IPS-18a (cell line): ENCODE measurements around the gene CLMP.
A peak's percentile ranks its signal among the peaks of the same experiment; 100 is the strongest.
"Not testable (repeated sequence)": the region's sequence is repeated elsewhere in the genome, so short reads cannot be mapped to it uniquely, and the experiment has no call there.

Source experiments
- H3K27ac ChIP-seq: one replicate; pipeline ENCODE4 v1.5.1; 2013; ENCODE audit warnings: low read length
- H3K27me3 ChIP-seq: one replicate; pipeline ENCODE4 v1.6.1; 2013; ENCODE audit warnings: mild to moderate bottlenecking, low read length; ENCODE audit not compliant: control insufficient read depth, insufficient read depth
- H3K36me3 ChIP-seq: one replicate; pipeline ENCODE4 v1.6.1; 2013; ENCODE audit warnings: low read depth, low read length; ENCODE audit not compliant: control insufficient read depth
- H3K4me1 ChIP-seq: one replicate; pipeline ENCODE4 v1.6.1; 2013; ENCODE audit warnings: low read depth, low read length; ENCODE audit not compliant: control insufficient read depth
- H3K4me3 ChIP-seq: one replicate; pipeline ENCODE4 v1.5.1; 2013; ENCODE audit warnings: low read length
- H3K9ac ChIP-seq: one replicate; pipeline ENCODE4 v1.6.1; 2013; ENCODE audit warnings: mild to moderate bottlenecking, low read length, moderate library complexity
- H3K9me3 ChIP-seq: one replicate; pipeline ENCODE4 v1.6.1; 2013; ENCODE audit warnings: low read depth, low read length; ENCODE audit not compliant: control insufficient read depth

The CLMP gene

DNA sequence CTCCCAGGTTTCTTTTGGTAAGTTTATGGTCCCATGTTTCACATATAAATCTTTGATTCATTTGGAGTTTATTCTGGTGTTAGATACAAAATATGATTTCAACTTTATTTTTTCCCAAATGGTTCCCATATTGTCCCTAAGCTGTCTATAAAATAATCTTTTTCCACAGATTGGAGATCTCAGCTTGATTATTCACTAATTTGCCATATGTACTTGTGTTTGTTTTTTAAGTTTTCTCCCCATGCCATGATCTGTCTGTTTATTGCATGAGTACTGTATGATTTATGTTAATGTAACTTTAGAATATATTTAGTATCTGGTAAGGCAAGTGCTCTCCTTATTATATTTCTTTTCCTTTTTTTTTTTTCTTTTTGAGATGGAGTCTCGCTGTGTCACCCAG, 19.9 kb upstream of the CLMP start:
- Histone ChIP-seq H3K27me3 (no peaks in the 10 kb centered on the region), H3K4me3 (no peak overlapping the region), H3K27ac (no peak overlapping the region), H3K9ac (no peak overlapping the region), H3K9me3 (no peaks in the 10 kb centered on the region), H3K36me3 (no peaks in the 10 kb centered on the region), H3K4me1 (peaks cover 26% of the 10 kb centered on the region)

DNA sequence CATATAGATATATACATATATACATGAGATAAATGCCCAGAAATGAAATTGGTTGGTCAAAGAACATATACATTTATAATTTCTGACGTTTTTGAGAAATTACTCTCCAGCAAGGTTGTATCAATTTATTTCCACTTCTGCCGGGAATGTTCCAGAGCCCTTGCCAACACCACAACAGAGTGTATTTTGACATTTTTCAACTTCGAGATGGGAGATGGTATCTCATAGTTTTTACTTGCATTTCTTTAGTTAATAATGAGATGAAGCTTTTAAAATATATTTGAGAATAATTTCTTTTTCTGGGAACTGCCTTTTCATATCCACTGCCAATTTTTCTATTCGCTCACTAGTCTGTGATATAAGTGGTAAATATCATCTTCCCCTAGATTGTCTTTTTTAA, 19.3 kb upstream of the CLMP start:
- peaks cover 26% of the 10 kb centered on the region for H3K4me1 ChIP-seq
- H3K9ac ChIP-seq = no peak overlapping the region
- H3K4me3 ChIP-seq = no peak overlapping the region
- H3K27ac ChIP-seq = no peak overlapping the region
- H3K36me3 ChIP-seq = no peaks in the 10 kb centered on the region
- H3K27me3 ChIP-seq = no peaks in the 10 kb centered on the region
- no peaks in the 10 kb centered on the region for H3K9me3 ChIP-seq

DNA sequence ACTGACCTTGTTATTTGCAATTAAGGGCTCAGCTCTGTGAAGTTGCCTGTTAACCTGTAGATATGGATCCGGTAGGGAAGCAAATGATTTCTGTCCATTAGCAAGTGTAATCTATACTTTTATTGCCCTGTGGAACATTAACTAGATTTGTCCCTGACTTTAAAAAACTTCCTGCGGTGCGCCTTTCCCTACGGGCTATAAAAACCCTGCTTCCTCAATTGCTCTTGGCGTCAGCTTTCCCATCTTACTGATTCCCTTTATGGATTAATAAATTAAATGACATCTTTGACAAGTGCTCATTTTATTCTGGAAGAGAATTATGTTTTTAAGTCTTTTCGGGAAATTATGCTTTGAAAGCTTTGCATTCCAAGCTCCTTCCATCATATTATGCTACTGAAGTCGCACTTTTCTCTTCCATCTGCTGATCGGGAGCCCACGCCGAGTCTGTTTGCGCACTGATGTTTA, 18.3 kb upstream of the CLMP start:
- peaks cover 22% of the 10 kb centered on the region for H3K4me1 ChIP-seq
- H3K27ac ChIP-seq = no peak overlapping the region

DNA sequence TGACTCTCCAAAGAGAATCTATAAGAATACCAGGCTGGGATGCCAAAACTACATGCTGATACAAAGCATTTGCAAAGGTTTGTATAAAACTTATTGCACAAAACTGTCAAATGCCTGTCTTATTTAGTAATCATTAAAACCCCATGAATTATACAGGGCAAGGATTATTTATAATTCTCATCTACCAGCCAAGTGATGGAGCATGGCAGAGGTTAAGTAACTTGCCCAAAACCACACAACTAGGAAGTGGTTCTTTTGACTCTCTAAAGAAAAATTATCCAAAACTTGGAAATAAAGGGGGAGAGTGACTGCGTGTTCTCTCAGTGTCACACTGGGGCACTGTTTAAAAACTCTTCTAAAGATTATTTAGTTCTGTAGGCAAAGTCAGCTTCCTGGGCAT, 17.4 kb upstream of the CLMP start:
- no peaks in the 10 kb centered on the region for H3K27me3 ChIP-seq
- H3K9ac ChIP-seq = no peak overlapping the region
- no peak overlapping the region for H3K27ac ChIP-seq
- H3K36me3 ChIP-seq = no peaks in the 10 kb centered on the region
- no peak overlapping the region for H3K4me3 ChIP-seq
- H3K9me3 ChIP-seq = no peaks in the 10 kb centered on the region
- H3K4me1 ChIP-seq = peaks cover 16% of the 10 kb centered on the region

More for the DNA sequence above, 18.3 kb upstream of the CLMP start:
- no peak overlapping the region for H3K9ac ChIP-seq
- no peaks in the 10 kb centered on the region for H3K27me3 ChIP-seq
- no peaks in the 10 kb centered on the region for H3K9me3 ChIP-seq
- H3K4me3 ChIP-seq = no peak overlapping the region
- no peaks in the 10 kb centered on the region for H3K36me3 ChIP-seq

DNA sequence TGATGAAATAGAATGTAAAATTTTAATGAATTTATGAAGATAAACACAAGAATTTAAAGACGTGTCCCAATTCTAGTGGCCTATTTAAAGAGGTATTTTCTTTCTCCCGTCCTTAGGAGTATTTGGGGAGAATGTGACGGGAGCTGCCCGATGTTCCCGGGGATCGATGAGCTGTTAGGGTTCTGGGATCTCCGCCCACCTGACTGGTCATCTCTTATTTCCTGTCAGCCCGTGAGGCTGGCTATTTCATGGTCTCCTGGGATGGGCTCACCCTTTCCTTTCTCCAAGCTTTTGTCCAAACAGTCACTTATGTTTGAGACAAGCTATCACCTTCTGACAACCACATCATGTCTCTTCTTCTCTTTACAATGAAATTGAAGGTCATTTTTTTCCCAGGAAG, 16.9 kb upstream of the CLMP start:
- peaks cover 20% of the 10 kb centered on the region for H3K4me1 ChIP-seq
- no peaks in the 10 kb centered on the region for H3K9me3 ChIP-seq
- H3K4me3 ChIP-seq = no peak overlapping the region
- H3K27ac ChIP-seq = no peak overlapping the region
- H3K27me3 ChIP-seq = no peaks in the 10 kb centered on the region
- H3K9ac ChIP-seq = no peak overlapping the region
- no peaks in the 10 kb centered on the region for H3K36me3 ChIP-seq

DNA sequence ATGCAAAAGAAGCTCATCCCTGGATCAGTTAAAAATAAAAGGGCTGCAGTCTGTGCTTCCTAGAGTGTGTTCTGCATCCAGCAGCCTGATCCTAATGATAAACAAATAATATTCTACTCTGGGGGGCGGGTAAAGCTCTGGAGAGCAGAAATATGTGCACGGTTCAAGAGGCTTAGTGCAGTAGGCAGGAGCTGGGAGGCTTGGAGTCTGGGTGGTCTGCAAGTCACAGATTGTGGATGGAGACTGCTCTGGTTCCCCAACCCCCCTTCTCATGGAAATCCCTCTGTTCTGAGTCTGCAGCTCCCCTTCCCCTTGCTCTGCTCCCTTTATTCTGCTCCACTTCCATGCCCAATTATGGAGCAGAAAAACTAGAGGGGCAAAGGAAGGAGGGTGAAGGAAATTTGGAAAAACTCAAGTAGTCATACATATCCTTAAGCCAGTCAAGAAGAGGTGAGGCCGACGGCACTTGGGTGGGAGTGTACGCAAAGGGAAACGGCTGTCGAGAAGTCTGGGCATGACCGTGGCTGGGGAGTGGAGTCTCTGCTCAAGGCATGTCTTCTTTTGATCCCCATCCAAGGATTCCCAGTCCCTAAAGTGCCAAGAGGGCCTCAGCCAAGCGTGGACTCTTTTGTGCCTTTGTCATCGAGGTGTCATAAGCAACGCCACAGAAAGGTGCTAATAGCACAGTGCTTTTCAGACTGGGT, 16.3 kb upstream of the CLMP start:
- Histone ChIP-seq H3K36me3 (no peaks in the 10 kb centered on the region), H3K27me3 (no peaks in the 10 kb centered on the region), H3K9ac (no peak overlapping the region), H3K4me3 (no peak overlapping the region), H3K9me3 (no peaks in the 10 kb centered on the region), H3K27ac (no peak overlapping the region), H3K4me1 (peaks cover 21% of the 10 kb centered on the region)

DNA sequence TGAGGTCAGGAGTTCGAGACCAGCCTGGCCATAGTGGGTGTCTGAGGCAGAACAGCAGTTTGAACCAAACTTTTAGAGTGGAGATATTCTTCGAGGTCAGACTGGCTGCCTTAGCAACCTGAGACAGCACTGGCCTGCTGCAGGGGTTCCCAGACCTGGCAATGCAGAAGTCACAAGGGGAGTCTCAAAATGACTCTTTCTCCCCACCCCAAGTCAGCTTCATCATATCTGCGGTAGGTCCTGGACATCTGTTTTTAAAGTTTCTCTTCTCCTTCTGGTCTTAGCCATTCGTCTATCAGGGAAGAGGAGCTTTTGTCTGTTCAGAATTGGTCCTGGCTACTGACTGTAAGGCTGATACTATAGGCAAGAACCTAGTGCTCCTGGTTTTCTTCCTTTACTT, 14.5 kb upstream of the CLMP start:
- Histone ChIP-seq H3K36me3 (no peaks in the 10 kb centered on the region), H3K4me3 (no peak overlapping the region), H3K9me3 (no peaks in the 10 kb centered on the region), H3K27ac (no peak overlapping the region), H3K4me1 (peaks cover 20% of the 10 kb centered on the region), H3K27me3 (no peaks in the 10 kb centered on the region), H3K9ac (no peak overlapping the region)

DNA sequence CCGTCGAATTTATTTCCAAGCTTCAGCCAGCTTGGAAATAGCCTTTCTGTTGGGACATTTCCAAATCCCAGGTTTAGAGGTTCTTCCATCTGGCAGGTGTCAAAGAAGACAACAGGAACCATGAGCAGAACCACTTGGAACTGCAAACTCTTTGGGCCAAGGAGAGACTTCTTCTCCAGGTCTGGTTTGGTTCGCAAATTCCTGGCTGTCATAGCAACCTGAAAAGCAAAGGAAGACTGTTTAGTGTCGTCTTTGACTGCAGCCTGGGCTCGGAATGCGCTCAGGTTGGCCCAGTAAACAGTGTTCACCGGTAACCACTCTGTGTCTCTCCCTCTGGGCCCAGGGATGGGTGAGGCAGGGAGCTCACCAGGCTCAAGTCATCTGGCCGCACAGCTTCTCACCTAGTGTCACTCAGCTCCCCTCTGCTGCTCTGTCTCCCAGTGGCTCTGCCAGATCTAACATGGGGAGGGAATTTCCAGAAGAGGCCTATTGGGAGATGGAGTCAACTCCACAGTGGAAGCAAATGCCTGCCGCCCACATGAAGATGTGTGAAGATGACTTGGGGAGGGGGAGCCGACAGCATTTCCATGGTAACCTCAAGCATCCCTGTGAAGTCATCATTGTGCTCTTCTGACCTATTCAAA, 11.9 kb upstream of the CLMP start:
- no peaks in the 10 kb centered on the region for H3K9me3 ChIP-seq
- peaks cover 28% of the 10 kb centered on the region for H3K4me1 ChIP-seq
- no peaks in the 10 kb centered on the region for H3K36me3 ChIP-seq
- no peak overlapping the region for H3K4me3 ChIP-seq
- H3K27ac ChIP-seq = peak overlapping the region; percentile 26
- no peaks in the 10 kb centered on the region for H3K27me3 ChIP-seq
- H3K9ac ChIP-seq = peak overlapping the region; percentile 3

DNA sequence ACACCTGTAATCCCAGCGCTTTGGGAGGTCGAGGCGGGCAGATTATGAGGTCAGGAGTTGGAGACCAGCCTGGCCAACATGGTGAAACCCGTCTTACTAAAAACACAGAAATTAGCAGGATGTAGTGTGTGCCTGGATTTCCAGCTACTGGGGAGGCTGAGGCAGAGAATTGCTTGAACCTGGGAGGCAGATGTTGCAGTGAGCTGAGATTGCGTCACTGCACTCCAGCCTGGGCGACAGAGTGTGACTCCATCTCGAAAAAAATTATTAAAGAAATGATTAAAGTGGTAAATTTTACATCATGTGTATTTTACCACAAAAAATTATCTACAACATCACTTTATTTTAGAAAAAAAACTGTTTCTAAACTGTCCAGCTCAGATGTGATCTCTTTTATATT, 11.0 kb upstream of the CLMP start:
- not testable (repeated sequence) for H3K27me3 ChIP-seq, H3K9me3 ChIP-seq, H3K9ac ChIP-seq, H3K27ac ChIP-seq, H3K36me3 ChIP-seq, H3K4me3 ChIP-seq
- peaks cover 24% of the 10 kb centered on the region for H3K4me1 ChIP-seq

DNA sequence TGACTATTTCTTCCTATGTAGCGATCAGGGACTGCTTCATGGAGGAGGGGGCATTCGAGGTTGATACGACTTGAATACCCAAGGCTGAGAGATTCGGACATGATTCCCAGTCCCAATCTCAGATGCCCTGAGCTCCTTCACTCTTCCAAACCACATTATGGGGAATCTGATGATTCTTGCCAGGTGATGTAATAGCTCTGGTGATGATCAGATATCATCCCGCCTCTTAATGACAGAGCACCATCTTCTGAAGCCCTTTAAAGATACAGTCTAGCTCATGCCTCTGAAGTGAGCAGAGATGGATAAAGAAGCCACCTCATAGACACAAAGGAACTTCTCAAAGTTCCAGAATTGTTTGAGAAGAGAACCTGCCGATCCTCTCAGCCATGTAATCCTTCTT, 8.9 kb upstream of the CLMP start:
- no peak overlapping the region for H3K4me3 ChIP-seq

DNA sequence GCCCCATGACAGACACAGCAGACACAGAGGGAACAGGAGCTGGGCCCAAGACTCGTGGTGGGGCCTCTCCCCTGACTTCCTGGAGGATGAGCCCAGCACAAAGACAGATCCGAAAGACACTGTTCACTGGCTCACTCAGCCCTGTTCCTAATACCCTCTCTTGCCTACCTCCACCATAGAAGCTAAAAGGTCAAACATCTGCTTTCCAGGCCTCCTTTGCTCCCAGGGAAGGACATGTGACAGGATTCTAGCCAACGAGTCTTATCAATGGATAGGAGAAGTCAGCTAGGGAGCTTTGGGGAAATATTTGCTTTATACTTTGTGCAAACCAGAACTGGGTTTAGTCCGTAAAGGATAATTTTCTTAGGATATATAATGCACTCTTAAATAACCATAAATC, 8.4 kb upstream of the CLMP start:
- no peak overlapping the region for H3K27ac ChIP-seq
- H3K4me1 ChIP-seq = peaks cover 24% of the 10 kb centered on the region
- no peaks in the 10 kb centered on the region for H3K36me3 ChIP-seq
- H3K27me3 ChIP-seq = no peaks in the 10 kb centered on the region
- no peak overlapping the region for H3K4me3 ChIP-seq
- H3K9ac ChIP-seq = no peak overlapping the region
- no peaks in the 10 kb centered on the region for H3K9me3 ChIP-seq

More for the DNA sequence above, 8.9 kb upstream of the CLMP start:
- Histone ChIP-seq H3K36me3 (no peaks in the 10 kb centered on the region), H3K9me3 (no peaks in the 10 kb centered on the region), H3K27ac (no peak overlapping the region), H3K4me1 (peaks cover 22% of the 10 kb centered on the region), H3K27me3 (no peaks in the 10 kb centered on the region), H3K9ac (no peak overlapping the region)
